Choroid plexus epithelial cell (primary cell): ENCODE results near the gene TANGO6.

Experiments
- DNase-seq: peaks from one replicate; pipeline ENCODE4 v3.0.0-alpha.2; 2010; ENCODE audit warnings: low read depth
- H3K4me3 ChIP-seq: 2 replicates; pipeline ENCODE4 v1.5.1; 2011; ENCODE audit warnings: low read depth, mild to moderate bottlenecking, control low read depth, low read length, moderate library complexity
- CTCF ChIP-seq: conservative IDR thresholded peaks from 2 replicates; pipeline ENCODE4 v1.5.1; 2011; ENCODE audit warnings: low read depth, mild to moderate bottlenecking, control low read depth, inconsistent platforms, low read length, moderate library complexity

Gene TANGO6

DNA sequence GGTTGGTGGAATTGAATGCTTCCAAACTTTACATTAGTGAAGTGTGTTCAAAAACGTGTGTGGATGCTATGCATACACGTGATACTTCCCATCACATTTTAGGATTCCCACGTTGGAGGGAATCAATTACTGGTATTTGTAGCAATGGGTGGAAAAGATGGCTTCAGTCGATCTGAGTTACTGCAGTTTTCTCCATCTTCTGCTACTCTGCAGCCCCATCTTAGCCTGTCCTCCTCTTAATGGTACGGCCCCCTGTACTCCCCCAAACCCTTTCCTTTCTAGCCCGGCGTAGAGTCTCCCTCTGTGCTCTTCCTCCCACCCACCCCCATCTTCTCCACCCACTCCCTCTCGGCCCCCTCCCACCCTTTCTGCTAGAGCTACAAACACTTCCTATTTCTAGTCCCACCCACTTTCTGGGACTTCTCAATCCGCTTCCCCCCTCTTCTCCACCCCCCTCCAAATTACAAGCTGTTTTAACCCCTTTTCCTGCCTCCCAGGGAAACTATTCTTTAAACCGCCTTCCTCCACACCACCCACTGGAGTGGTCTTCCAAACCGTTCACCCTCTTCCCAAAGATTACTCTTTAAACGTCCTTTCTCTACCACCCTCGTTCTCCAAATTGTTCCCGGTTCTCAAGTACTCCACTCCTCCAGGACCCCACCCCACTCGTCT is 288.0 kb downstream of the TANGO6 start:
- DNase-seq: peak; percentile 49
- H3K4me3 ChIP-seq: peak overlapping the region; percentile 93
- TF ChIP-seq CTCF: no peak

DNA sequence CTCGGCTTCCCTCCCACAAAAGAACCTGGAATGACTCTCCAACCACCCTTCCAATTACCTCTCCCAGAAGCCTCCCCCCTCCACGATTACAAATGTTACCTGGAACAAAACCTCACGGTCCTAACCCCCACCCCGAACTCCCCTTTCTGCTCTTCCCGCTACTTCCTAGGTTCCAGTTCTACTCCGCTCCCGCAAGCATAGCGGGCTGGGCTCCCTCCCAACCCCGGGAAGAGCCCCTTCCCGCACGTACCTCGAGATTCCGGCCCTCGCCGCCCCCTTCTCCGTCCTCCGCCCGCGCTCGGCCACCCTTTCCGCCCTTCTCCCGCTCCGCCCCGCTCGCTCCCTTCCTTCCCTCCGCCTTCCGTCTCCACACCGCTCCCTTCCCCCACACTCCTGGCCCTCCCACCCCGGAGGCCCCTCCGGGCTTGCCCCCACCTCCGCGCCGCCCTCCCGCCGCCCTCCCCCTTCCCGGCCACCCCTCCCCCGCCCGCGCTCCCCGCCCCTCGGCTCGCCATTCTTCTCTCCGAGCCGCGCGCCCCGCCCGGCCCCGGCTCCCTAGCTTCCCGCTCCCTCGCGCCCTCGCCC is 288.6 kb downstream of the TANGO6 start:
- no peak for TF ChIP-seq CTCF
- DNase-seq: peak; percentile 85
- peak overlapping the region; percentile 93 for H3K4me3 ChIP-seq

DNA sequence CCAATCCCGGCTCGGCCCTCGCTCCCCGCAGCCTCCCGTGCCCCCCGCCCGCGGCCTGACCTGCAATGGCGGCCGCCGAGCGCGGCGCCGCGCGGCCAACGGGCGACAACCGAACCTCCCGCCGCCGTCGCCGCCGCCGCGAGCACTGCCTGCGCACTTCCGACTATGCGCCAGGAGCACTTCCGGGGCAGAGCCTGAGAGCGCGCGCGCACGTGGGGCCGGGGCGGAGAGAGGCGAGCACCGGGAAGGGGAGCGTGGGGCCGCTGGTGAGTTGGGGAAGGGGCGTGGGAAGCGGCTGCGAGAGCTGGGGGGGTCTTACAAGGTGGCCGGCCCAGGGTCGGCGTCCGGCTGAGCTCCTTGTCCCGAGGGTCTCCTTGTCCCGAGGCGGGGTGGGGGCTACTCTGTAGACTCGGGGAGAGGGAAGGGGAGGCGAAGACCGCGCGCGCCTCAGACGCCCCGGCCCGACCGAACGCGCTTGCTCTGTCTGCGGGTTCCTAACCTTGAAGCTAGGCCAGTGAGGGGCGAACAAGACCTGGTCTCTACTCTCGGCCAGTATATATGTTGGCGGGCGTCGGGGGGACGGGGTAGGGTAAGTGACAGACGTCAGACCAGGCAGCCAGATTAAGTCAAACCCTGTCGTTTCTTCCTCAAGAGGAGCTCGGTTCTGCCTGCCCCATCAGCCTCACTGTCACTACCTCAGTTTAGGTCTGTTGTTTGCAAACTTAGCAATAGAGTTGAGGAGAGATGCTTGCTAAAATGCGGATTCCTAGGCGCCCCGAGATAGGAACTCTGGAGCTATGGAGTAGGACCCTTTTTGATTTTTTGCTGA is 289.3 kb downstream of the TANGO6 start, which contains the start of the genes CHTF8 and UTP4:
Gene CHTF8 (minus strand): TSS at position 165 of the 829 bp plus-strand sequence. CDS start 11,130 bp downstream, outside the sequence.
Gene UTP4 (plus strand): TSS at position 226 of the 829 bp plus-strand sequence. CDS start 811 bp downstream, outside the sequence.
- no peak for TF ChIP-seq CTCF
- peak; percentile 82 for DNase-seq
- H3K4me3 ChIP-seq: peak within 1 kb of the TSS; percentile 93

DNA sequence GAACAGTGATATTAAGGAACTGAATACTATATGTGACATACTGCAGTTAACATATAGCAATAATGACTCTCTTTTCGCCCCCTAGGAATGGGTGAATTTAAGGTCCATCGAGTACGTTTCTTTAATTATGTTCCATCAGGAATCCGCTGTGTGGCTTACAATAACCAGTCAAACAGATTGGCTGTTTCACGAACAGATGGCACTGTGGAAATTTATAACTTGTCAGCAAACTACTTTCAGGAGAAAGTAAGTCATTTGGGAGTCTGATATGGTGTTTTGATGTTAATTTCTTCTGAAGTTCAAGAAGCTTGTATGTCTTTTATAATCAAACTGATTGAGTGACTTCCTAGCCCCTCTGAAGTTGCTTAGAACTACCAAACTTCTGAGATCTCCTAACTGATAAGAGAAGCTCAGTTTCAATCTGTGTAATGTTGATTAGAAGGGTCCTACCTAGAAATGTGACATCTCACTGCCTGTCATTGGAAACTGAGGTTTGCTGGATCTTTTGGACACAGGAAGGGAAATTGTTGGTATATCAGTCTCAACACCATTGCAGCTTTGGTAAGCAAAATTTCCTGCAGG is 290.1 kb downstream of the TANGO6 start:
- H3K4me3 ChIP-seq: peak overlapping the region; percentile 93
- no peak for TF ChIP-seq CTCF
- DNase-seq: no peak
